Measurements from ENCODE around the gene HDAC4. TPM values are rescaled to one million over a fixed set of nuclear protein-coding genes. Genes with fewer than 3 reads are reported as not detected.
A peak's percentile ranks its signal among the peaks of the same experiment; 100 is the strongest.

HDAC4 gene
- total RNA-seq, 1 donor from 2014 or later = 33.9 TPM

DNA sequence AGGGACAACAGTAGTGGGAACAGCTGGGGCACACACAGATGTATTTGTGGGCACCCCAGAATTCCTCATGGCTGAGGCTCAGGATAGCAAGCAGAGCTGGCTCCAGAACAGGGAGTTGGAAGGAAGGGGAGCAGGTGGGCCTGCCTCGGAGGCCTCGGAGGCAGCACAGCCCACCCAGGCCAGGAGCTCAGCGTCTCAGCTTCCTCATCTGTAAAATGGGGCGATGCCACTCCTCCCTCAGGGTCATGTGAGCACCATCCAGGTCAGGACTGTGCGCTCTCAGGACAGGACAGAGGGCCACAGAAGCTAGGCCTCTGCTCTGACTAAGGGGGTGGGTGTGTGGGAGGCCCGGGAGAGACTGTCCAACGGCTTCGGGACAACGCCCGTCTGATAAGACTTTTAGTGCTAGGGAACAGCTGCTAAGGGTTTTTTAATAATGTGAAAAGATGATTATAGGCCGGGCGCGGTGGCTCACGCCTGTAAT lies 106.2 kb downstream of the HDAC4 start:
- ATAC-seq = no peak

DNA sequence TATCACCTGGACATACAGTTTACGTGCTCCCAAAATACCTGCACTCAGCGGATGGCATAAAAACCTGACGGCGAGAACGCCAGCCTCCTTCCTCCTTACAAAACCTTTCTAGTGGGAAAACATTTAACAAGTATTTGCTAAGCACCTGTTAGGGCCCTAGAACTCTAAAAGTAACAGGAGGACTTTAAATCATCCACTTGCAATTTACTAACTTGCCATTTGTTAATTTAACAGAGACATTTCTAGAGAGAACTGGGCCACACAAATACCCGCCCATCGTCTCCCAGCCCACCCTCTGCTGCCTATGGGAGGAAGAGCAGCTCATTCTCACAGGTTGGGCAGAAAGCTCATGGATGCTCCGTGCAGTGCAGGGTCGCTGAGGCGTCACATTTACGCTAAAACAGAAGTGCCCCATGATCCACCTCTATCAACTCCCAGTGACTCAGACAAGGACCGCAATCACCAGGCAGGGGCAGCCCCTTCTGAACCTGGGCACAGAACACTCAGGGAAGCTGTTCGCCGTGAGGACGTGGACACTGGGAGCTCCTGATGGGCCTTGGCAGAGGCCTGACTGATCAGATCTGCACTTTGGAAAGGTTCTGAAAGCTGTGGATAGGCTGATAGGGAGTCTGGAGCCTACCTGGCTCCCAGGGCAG lies 106.9 kb downstream of the HDAC4 start:
- no peak for ATAC-seq

DNA sequence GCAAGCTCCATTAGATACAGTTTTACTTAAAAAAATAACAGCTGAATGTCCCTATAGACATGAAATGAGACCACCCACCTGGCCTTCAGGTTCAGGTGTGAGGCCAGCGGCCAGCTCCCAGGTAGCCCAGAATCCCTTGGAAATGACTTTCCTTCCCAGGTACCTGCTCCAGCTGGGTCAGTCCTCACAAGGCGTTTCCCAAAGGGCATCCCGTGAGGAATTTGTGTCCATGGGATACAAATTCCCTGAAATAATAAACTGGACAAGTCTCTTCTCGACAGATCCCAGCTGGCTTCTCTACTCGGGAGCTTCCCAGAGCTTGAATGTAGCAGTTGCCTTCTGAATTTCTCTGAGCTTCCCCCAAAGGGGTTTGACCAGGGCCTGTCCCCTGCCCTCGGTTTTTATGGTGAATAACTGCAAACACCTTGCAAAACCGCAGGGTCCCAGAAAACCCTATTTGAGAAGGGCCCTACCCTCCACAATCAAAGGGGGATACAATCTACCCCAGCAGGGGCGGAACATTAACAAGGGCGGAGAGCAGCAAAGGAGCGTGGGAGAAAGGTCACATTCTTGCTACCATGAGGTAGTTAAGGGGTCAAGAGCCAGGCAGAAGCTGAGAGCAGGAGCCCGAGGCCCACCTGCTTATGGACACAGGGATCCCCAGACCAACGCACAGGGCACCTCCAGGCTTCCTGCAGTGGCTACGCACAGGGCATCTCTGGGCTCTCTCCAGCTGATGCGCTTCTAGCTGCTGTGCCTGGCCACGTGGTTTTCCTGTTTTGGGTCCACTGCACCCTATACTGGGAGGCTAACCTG lies 107.7 kb downstream of the HDAC4 start:
- ATAC-seq = no peak

DNA sequence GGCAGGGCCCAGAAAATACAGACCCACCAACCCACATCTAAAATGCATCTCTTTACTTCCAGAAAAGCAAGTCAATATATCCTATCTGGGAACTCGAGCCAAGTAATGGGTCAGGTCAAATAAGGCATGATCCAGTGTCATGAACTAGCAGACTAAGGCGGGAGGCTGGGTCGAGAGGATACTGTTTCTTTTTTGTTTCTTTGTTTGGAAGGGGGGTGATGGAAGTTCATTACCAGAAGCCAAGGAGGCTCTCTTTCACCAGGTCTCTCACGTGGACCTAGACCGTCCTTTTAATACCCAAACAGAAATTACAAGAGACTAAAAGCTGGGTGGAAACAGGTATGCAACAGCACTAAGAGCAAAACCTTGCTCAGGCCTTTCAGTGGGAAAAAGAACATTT lies 108.3 kb downstream of the HDAC4 start:
- ATAC-seq = no peak

DNA sequence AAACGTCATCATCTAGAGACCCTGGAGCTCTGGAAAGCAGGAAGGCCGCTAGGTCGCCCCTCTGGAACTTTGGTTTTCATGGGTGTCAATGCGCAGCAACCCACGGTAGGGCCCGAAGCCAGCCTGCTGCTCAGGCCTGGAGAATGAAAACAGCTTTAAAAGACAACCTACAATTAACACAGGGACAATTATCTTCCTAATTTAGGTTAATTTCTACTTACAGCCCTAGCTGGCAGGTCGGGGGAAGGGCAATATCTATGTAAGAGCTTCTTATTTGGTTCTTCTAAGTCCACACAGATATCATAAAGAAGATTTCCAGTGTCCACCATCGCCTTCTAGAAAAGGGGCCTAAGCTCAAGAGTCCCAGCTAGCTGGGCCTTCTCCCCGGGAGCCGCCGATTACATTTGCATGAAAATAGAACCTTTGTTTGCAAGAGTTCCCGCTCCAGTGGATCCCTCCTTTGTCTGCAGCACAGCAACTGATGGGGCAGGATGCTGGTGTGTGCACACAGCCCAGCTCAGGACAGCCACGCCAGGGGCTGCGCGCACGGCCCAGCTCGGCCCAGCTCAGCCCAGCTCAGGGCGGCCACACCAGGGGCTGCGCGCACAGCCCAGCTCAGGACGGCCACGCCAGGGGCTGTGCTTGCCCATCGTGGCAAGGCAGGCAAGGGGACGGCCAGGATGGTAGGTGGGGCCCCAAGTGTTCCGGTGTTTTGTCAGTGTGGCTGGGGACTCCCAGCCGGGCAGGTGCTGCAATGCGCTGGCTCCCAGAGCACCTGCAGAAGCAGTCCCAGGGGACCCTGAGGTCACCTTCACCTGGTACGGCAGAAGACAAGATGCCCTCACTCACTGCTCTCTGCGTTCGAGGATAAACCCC lies 109.1 kb downstream of the HDAC4 start:
- no peak for ATAC-seq

DNA sequence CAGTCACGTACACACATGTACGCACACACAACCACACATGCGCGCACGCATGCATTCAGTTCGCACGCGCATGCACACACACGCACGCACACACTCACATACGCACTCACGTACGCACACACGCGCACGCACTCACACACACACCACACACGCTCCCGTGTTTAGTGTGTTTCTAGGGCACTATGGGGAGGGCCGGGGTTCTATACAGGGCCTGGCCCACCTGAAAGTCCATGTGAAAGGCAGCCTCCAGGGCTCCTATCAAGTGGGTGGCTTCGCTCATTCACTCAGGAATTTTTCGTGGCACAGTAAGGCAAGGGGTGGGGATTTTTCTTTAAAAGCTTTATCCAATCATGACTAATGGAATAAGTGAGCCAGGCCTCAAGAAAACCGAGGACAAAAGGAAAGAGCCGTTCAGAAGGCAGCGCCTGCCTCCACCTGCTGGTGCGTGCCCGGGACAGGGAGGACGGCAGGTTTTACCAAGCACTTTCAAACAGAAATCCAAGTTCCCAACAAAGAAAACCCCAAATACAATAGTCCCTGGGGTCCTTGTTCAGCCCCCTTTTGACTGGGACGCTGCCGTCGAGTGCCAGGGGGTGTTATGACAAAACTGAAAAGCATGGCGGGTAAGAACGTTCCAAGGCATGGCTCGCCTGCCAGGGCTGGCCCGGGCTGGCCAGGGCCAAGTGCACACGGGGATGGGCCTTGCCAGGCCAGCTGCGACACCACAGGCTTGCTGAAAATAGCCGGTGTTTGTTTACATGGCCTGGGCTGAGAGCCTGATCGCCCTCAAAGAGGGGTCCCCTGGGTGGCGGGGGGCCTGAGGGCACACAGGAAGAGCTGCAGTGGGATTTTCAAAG lies 110.0 kb downstream of the HDAC4 start:
- ATAC-seq = peak; percentile 91

DNA sequence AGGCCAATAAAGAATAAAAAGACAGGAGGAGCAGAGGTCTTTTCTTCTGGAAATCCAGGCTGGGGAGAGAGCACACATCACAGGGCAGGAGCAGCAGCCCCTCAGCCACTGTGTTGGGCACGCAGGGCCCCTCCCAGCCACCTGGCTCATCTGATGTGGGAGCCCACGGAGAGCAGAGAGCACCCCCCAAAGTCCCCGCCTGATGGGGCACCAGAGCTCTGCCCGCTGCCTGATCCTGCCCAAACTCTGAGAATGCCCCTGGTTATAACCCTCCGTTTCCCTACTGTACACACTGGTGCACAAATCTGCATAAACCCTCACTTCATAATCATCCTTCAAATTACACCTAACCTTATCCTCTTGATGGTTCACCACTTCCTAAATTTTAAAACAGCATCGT lies 111.3 kb downstream of the HDAC4 start:
- ATAC-seq = no peak

DNA sequence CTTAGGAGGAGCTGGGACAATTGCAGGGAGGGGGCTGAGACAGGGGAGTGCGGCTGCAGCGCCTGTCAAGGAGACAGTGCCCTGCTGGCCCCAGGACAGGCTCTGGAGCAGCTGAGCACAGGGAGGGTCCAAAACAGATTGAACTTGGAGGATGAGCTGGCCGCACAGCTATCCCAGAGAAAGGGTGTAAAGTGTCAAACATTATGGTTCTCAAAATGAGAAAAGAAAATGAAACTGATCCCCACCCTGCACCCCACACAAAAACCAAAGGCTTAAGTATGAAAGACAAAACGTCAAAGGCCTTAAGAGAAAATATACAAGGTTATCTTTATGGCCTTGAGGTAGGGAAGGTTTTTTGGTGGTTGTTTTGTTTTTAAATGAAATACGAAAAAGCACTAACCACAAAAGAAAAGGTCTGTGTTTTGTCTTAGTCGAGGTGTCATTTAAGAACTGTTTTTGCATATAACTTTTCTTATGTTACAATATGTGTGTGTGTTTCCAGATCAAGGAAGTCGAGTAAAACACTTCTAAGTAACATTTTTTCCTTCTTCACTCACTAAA lies 111.8 kb downstream of the HDAC4 start:
- ATAC-seq = no peak

DNA sequence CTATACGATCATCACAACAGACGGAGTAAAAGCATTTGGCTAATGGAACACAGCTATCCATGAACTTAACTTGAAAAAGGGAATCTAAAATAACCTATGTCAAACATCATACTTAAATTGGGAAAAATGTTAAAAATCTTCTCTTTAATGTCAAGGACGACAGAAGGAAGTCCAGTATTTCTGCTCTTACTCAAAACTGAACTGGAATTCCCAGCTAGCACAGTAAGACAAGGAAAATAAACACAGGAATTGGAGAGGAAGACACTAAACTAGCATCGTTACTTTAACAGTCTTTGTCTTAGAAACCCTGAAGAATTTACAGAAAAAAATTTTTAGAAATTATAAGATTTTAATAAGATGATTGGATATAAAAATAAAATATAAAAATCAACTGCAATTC lies 112.6 kb downstream of the HDAC4 start:
- ATAC-seq = no peak

DNA sequence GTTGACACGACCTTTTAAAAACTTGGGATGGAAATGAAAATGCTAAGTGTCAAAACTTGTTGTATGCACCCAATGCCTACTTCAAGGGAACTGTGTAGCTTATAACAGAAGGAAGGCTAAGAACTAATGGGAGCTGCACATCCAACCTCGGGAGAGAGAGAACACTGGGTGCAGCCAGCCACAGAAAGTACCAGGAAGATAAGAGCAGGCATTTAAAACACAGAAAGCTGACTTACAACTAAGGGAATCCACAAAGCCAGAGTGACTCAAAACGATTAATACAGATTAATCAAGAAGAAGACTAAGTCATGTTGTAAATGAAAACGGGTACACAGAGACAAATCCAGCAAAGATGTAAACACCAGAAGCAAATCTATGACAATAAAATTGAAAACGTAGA lies 113.4 kb downstream of the HDAC4 start:
- no peak for ATAC-seq

DNA sequence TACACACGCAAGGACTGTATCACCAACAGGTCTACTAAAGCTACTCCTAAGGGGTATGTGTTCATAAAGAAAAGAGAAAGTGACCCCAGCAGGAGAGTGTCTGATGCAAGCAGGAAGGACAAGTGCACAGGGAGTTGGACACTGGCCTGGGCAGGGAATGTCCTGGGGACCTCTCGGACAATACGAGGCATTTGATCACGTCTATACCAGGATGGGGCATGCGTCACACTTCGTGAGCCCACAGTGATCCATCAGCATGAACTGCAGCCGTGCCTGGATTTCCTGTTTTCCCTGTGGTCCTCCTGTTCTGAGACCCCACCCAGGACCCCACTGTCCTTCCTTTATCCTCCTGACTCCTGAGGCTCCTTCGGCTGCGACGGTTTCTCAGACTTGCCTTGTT lies 113.9 kb downstream of the HDAC4 start:
- no peak for ATAC-seq

DNA sequence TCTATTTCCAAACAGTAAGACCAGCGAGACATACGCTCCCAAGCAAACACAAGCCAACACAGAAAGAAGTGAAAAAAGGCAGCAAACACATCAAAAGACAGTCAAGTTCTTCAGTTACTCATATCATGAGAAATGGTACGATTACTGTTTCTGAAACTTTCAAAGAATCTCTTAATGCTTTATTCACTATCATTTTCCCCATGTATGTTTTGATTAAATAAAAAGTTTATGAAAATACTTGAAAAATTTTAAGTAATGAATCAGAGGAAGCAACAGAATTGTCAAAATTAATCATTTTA lies 114.9 kb downstream of the HDAC4 start:
- ATAC-seq = no peak

DNA sequence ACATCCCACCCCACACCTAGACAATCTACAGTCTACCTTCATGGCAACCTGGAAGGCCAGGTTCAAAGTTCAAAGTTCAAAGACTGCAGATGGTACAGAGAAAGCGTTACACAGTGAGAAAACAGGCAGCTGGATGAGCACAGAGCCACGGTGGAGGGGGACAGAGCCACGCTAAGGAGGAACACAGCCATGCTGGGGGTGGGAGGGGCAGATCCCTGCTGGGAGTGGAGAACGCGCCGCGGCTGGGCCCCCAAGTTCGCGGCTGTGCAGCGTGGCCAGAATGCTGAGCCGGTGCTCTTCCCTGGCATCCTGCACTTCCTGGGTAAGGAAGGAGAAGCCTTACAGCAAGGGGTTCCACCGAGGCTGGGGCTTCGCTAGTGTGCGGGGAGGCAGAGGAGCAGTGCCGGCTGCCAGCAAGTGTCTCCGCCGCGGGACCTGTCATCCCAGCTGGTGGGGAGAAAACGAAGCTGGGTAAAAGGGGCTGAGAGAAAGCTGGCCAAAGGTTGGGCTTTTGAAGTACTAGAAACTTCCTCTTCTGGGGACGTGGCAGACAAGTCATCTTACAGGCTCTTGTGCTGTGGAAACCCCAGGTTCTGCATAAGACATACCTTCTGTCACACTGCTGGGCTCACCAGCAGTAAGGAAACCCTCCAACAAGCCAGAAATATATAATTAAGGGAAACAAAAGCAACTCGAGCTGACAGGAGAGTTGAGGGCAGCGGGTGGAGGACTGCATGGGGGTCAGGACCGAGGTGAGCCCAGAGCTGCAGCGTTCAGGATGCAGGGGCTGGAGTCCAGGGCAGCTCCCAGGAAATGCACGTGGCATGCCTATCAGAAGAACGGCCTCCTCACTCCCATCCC lies 115.5 kb downstream of the HDAC4 start:
- peak; percentile 12 for ATAC-seq

DNA sequence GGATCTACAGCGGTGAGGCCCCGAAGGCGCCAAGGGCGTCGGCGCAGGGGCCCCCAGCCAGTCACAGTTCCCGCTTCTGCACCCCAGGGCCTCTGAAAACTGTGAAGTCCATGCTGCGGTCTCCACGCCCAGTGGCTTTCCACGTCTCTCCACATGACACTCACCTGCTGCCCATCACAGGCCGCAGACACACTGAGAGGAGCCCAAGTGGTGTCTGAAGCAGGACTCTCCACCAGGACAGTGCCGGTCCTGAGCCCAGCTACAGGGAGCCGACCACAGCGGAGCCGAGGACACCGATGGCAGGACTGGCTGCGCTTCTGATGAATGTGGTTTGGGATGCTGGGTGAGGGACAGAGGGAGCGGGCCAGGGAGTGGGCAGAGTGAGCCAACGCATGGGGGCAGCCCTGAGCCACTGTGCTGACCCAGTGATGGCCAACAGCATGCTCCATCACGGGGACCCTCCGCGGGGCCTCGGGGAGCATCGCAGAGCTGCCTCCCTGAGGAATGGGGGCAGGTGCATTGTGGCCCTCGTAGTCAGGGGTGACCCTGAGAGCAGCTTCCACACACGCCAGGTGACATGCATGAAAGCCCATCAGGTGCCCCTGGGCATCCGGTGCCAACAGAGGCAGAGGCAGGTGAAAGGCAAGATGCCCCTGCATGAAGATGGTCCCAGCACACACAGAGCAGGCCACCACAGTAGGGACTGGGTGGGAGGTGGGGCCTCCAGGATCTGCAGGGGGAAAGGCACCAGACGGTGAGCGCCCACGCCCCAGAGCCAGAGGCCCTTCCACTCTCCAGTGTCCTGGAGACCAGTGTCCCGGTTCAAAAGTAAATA lies 116.6 kb downstream of the HDAC4 start:
- no peak for ATAC-seq

DNA sequence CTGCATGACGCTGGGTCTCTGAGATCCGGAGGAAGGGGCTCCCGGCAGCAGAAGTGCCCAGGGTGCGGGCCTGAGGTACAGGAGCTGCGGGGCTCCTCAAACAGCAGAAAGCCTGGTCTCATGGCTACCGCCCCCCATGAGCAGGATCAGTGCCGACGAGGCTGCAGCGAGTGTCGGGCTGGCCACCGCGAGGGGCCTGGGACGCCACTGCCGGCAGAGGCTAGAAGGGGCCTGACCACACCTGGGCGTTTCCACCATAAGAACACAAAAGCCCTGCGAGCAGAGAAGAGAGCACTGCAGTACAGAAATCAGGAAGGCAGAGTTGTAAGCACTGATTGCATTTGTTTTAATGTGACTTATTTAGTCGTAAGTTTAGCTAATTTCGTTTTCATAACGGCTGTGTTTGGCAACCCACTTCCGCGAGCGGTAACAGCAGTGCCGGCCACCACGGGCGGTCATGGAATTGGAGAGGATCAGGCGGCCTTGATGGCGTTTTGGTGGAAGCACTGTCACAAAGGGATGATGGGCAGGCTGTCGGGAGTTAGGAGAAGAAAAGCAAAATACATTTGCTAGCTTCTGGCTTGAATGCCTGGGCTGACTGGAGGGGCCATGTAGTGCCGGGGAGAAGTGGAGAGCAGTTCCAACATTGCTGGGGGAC lies 117.4 kb downstream of the HDAC4 start:
- ATAC-seq = no peak

DNA sequence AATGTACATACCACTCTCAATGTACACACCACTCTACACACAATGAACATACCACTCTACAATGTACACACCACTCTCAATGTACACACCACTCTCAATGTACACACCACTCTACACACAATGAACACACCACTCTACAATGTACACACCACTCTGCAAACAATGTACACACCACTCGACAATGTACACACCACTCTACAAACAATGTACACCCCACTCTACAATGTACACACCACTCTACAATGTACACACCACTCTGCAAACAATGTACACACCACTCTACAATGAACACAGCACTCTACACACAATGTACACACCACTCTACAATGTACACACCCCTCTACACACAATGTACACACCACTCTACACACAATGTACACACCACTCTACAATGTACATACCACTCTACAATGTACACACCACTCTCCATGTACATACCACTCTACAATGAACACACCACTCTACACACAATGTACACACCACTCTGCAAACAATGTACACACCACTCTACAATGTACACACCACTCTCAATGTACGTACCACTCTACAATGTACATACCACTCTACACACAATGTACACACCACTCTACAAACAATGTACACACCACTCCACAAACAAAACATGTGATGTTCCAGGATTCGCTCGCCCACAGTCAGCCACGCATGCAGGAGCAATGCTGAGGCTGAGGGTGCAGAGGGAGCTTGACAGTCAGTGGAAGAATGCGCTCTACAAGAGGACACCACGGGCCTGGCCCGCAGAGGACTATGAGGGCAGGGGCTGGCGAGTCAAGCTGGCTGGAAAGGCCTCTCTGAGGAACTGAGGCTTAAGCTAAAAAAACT lies 118.2 kb downstream of the HDAC4 start:
- no peak for ATAC-seq

DNA sequence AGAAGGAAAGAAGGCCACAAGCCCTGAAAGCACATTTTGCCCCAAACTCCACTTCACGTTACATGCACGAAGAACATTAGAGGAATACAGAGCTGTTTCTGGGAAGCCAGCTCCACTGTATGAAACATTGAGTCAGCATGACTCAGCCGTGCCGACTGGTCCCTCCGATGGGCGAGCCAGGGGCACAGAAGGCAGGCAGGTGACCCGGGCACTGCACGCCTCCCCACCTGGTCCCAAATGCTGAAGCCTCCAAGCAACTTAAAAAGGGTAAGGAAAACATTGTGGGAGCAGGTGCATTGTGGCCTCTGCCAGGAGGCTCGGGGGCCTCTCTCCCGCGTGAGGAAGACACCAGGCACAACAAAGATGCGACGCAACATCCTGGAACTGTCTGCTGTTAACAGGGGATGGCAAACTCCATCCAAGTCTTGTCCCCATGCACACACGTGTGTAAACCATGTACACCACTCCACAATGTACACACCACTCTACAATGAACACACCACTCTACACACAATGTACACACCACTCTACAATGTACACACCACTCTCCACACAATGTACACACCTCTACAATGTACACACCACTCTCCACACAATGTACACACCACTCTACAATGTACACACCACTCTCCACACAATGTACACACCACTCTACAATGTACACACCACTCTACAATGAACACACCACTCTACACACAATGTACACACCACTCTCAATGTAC lies 120.4 kb downstream of the HDAC4 start:
- ATAC-seq = peak; percentile 76
